H4 (cell line): ENCODE data around the gene TRERF1. TPM values are rescaled to one million over a fixed set of nuclear protein-coding genes. Genes with fewer than 3 reads are reported as not detected.
A peak's percentile ranks its signal among the peaks of the same experiment; 100 is the strongest.

ENCODE experiments used
- DNase-seq: peaks from one replicate; pipeline ENCODE4 v3.0.0-alpha.2; 2015; ENCODE audit warnings: low spot score
- total RNA-seq: library from RNA; depleted of rRNA; stranded (reverse); fragments of >200 nt; shearing (Covaris generic); gene quantifications from 2 replicates; pipeline ENCODE4 v1.2.3, GENCODE V29; 2014

Gene TRERF1
- total RNA-seq, 1 experiment from 2014 or later, result 5.2 TPM

DNA sequence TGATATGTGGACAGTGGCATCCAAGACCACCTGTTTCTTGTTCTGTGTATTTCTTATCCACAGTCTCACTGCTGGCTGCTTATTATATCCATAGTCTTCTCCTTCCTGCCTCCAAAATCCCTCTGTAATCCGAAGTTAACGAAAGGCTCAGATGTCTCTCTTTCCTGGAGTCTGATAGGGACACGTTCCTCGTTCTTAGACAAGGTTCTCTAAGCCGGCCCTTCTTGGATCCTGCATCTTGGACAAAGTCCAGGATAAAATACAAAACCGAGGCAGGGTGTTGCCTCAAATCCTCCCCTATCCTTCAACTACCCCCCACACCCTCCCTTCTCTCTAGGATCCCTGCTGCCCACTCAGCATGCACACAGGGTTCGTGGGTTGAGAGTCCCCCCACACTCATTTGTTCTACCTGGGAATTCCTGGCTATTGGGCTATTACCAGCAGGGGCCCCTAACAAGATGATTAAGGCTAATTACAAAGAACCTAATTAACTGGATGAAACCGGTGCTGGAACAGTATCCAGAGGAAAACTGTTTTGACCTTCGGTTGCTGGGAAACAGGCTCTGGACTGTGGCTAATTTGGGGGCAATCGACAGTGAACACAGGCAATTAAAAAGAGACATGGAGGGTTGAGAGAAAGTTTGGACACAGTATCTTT is 201.3 kb downstream of the TRERF1 start:
- no peak for DNase-seq

DNA sequence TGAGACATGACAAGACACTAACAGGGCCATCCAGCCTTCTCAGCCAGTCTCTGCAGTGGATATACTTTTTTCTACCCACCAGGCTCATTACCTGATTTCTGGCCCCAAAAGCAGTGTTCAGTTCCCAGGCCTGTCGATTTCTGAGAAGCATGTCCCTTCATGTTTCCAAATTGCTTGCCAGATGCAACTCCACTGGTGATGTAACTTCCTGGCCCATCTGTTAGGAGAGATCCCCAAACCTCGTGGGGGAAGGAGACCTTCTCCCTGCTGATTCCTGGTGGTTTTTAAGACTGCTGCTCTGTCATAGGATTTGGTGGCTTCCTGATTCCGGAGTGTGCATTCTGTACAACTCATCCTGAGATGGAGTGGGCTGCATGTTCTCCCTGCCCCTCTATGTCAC is 202.4 kb downstream of the TRERF1 start:
- DNase-seq, result no peak

DNA sequence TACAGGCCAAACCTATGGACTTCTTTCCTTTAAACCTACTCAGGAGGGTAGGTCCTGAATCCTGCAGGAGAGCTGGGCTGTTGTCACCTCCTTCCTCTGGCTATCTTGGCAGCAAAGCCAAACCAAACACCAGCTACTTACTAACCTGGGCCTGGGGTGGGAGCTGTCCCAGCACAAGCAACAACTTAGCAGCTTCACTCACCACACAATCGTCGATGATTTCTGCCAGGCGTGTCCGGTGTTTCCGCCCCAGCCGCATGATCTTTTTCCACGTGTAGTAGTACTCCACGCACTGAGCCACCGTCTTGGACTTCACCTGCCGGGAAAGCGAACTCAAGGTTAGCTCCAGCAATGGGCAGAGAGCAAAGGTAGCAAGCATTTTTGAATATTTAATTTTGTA is 208.7 kb downstream of the TRERF1 start:
- DNase-seq, result no peak

DNA sequence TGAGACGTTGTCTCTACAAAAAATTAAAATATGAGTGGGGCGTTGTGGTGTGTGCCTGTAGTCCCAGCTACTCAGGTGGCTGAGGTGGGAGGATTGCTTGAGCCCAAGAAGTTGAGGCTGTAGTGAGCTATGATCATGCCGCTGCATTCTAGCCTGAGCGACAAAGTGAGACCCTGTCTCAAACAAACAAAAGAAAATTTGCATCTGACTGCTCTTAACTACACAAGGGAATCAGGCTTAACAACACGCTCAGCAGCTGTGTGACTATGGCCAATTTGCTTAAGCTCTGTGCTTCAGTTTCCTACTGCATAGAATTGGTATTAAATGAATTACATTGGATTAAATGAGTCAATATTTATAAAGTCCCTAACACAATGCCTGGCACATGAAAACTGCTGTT is 209.8 kb downstream of the TRERF1 start:
- no peak for DNase-seq

DNA sequence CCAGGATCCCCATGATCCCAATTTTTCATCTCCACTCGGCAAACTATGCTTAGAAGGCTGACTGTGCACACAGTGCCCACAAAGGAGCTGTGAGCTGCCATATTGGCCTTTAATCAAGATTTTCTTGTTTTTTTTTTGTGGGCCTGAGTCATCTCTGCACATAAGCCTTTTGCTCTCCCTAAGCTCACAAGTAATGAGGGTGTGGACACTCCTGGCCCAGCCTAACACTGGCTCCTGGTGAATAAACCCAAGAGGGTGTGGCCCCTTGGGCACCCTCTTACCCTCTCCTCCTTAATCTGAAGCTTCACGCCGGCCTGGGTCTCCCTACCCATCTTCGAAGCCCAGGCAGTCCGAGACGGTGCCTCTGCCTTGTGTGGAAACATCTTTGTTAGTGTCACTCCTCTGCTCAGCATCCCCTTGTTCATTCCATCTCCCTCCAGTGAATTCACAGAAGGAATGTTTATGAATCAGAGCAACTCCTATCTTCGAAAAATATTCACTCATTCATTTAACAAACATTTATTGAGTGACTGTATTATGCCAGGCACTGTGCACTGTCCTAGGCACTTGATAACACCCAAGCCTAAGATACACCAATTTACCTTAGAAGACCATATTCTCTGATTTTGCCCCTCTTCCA is 211.9 kb downstream of the TRERF1 start:
- no peak for DNase-seq

DNA sequence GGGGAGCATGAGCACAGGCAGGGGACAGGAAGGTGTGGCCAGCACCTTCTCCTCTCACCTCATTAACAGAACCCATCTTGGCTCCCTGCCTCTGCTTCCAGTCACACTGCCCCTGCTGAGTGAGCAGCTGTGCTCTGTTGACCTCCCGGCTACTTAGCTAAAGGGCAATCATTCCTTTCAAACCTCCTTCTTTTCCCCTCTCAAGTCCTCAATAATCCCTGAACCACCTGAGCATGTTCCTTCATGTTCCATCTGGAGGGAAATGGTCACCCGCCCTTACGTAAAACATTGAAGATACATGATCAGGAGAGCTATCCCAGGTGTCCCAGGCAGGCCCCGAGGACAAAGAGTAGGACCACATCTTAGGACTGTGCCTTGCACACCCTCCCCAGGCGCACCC is 212.4 kb downstream of the TRERF1 start:
- no peak for DNase-seq

DNA sequence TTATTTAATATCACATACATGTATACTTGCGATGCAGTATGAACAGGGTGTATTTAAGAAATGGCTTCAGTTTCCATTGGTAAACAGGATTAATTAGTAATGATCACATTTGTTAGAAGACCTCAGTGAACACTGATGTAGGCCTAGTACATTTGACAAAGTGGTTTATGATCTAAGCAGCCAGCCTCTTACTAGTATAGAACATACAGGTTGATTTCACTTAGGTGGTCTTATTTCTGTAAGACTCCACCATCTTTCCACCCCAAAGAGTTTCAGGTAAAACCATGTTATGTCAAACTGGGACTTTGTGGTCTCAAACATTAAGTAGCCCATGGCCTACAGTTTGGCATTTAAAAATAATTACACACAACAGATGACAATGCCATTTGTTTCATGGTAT is 213.9 kb downstream of the TRERF1 start:
- no peak for DNase-seq

DNA sequence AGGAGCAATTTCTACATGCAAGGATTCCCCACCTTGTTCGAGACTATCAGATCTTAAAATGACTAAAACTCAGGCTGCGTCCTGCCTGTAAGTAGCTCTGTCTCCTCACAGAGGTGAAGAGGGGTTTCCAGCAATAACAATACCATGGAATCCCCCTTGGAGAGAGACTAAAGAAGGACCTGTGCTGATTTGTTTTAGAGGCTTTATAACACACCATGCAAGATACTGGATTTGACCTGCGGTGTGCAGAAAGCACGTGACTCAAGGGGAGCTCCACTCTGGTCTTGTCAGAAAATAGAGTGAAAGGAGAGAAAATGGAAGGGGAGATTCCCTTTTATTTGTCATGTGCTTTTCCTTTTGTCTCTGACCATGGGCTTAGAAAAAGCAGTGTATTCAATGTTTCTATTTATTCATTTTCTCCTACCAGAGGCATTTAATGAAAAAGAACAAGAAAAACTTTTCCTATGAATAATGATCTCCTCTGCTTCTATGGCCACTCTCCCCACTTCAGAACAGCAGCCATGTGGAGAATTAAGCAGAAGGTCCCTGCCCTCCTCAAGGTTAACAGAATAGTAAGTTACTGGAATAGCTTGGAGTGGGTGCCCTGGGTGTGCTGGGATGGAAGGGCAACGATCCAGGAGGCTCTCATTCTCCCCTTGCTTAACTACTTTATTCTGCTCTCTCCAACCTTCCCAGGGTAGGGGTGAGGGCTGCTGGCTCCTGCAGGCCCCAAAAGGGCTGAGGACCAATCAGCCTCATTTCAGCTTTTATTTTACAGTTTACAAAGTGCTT is 214.8 kb downstream of the TRERF1 start:
- no peak for DNase-seq

DNA sequence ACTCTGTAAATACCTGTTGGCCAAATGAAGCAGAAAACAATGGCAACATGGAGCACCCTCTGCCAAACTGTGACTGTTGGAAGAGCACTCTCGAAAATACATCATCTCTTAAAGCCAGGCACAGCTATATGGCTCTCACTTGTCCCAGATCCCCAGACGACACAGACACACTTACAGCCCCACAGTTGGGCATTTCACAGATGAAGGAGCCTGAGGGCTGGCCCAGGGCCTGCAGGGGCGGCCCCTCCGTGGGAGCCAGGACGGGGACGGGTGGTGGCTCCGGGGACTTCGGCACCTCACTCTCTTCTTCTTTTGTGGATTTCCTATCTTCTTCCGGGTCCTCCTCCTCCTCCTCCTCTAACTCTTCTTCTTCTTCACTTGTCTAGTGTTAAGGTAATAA is 215.7 kb downstream of the TRERF1 start:
- DNase-seq, result no peak

DNA sequence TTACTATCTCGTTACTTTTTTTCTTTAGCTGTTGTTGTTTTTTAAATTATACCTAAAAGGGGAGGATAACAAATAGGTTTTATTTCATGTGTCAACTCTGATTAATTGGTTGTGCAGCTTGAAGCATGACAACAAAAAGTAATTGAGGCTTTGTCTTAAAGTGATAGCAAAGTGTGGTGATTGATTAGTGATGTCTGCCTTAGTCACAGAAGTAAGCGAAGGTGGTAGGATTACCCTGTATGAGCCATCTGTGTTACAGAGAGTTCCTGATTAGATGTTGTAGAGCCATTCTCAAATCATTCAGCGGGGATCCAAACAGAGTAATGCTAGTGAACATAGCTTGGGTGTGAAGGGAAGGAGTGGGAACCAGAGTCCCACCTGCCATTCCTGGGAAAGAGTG is 219.7 kb downstream of the TRERF1 start:
- no peak for DNase-seq

DNA sequence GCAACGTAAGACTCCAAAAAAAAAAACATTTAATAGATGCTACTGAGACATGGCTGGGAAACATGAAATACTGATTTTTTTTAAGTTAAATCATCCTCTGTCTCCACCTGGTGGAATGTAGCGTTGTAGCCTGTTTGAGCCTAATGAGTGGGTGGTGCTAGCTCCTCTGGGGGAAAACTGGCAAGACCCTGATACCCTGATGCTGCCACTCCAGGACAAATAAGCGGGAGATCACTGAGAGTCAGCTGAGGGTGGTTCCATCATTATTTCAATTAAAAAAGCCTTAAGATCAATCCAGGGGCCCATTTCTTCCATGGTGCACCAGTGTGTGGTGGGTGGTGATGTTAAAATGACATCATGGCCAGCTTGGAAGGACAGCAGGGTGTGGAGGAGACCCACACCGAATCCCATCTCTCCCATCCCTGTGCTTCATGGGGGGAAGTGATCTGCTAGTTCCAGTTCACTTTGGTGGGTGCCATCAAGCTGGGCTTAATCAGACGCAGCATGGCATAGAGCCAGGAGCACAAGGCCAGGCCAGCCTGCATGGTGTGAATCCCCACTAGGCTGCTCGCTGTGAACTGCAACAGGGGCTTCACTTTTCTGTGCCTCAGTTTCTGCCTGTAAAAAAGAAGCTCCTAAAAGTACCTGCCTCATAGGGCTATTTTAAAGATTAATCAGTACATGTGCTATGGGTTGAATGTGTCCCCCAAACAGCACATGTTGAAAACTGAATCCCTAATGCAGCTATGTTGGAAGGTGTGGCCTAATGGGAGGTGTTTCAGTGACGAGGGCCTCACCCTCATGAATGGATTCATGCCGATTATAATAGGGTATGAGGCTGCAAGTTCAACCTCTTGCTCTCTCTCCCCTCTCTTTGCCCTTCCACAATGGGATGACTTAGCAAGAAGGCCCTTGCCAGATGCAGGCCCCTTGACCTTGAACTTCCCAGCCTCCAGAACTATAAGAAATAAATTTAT is 221.1 kb downstream of the TRERF1 start:
- no peak for DNase-seq

DNA sequence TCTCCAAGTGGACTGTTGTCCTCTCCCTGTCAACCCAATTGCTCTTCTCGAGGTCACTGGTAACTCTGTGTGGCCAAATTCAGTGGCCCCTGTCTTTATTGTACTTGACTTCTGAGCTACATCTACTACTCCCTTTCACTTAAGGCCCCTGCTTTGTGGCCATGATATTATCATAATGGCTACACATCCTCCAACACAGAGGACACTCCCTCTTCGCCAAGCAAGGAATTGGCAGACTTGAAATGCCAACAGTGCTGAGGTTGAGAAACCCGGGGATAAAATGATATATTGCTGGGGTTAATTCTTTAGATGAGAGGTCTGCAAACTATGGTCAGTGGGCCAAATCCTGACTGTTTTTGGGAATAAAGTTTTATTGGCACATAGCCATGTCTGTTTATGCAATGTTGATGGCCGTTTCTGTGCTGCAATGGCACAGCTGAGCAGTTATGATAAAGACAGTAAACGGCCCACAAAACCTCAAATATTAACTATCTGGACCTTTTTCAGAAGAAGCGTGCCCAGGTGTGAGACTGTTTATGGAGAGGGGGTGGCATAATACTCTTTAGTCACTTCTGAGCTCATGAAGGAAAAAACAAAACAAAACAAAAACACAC is 222.1 kb downstream of the TRERF1 start:
- no peak for DNase-seq

DNA sequence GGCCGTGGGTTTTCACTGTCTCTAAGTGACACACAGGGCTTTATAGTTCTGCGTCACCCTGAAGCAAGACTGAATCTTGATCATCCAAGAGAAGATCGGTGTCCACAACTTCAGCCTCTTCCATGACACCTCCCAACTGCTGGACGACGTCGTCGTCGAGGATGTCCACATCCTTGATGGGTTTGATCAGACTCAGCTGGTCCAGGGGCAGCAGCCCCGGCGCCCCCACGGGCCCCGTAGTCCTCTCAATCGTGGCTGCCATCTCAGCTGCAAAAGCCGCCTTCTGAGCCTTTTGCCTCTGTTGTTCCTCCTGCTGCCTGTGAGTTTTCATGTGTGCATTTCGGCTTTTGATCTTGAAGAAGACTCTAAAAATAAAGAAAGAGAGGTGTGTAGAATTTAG is 223.4 kb downstream of the TRERF1 start:
- DNase-seq, result no peak

DNA sequence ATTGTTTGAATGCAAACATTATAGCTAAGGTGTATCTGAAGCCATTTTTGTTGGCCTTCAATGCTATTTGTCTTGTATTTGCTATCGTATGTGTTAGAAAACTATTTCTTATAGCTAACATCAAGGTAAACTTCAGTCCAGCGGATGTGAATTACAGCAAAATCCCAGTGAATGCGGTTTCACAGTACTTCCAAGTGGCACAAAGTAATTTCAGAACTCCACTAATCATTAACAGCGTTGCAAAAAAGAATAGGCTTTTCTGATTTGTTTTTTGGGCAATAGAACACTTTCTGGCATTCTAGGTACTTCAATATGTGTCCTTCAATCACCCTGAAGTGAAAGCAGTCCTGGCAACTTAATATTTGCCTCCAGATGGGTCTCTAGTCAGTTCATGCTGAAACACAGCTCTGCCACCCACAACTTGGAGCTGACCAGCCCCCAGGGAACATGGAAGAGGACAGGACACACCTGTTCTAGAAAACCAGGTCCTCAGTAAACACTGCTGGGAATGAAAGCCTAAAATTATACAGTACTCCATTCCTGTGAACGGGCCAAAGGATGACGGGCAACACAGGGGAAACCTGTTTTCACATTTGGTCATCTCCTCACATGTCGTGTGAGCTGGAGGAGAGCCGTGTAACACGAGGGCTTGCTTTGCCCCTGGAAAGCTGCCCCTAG is 224.4 kb downstream of the TRERF1 start:
- no peak for DNase-seq

DNA sequence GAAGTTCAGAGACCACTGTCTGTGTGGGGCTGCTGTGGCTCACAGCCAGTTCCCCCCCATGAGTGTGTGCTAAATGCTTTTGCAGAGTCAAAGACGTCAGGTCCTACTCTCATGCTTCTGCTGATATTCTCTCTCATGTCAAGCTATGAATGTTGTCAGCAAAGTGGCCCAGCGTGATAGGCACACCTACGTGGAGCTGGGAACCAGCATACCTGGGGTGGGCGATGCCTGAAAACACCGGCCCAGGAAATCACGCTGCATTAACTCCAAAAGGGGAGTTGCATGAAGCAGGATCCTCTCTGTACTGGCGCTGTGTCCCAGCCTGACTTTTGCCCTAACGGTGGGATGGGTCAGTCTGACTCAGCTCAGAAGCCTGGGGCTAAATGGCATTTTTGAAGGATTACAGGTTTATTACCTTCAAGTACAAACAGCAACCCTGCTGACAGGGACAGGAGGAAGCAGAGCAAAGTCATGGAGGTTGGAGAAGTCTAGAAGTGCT is 225.0 kb downstream of the TRERF1 start:
- DNase-seq, result peak; percentile 64

DNA sequence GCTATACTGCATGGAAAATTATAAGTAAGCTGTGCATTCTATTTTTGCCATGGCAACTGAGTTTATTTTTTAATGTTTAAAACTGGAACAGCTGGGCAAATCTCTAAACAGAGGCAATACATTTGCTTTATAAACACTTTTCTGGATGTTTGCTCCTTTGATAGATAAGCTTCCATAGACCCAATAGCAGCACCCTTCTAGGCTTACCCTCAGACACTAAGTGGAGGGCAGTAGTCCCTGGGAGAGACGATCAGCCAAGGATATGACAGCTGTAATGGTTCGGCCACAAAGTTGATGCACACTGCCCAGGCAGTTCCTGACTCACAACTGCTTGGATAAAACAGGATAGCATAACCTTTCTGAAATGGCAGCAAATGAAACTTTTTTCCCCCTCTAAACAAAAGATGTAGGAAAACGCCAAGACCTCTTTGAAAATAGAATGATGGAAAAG is 225.5 kb downstream of the TRERF1 start:
- peak; percentile 57 for DNase-seq

DNA sequence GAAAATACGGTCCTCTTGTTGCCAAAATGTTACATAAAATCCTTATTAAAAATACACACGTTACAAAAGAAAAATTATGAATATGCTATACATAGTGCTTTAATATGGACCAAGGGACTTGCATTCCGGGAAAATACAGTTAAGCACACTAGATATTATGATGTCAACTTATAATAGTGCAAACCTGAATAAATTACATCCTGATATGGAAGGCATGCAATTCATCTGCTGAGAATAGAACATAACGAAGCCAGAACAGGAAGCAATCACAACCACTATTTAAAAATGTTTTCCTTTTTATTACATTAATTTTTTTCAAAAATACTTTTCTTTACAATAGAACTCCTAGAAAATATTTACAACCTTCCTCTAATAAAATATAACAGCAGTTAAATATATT is 226.3 kb downstream of the TRERF1 start:
- DNase-seq, result no peak

DNA sequence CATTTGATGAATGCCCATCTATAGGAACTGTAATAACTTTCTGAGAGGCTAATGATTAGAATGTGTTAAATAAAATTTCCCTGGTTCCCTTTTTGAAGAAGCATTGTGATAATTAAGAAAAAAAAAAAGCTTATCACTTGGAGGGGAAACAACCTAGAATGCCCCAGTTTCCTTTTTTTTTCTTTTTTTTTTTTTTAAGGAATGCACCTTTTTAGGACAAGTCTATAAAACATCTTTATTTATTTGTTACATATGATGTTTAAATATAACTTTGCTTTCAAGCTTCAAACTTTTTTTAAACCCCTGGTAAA is 226.7 kb downstream of the TRERF1 start:
- DNase-seq, result no peak

DNA sequence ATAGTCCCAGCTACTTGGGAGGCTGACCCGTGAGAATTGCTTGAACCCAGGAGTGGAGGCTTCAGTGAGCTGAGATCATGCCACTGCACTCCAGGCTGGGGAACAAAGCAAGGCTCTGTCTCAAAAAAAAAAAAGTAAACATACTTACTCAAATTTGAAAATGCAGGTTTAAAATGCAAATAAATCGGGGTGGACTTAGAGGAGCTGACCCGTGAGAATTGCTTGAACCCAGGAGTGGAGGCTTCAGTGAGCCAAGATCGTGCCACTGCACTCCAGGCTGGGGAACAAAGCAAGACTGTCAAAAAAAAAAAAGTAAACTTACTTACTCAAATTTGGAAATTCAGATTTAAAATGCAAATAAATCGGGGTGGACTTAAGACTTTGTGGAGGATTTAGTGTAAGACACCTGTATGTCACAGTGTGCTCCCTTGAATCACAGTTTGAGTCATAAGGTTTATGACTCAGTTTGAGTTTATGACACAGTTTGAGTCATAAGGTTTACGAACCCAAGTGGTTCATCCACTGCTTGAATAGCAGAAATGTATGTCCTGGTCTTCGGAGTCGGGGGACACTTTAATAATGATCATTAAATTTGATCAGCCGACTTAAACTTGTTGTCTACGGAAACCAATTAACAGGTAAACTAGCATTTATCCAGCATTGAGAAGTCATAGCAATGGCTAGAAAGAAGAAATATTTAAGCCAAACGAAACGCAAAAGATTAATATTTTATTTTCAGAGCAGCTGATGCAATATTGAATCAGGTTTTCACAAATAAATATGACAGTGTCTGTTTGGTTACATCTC is 227.3 kb downstream of the TRERF1 start:
- peak; percentile 59 for DNase-seq

DNA sequence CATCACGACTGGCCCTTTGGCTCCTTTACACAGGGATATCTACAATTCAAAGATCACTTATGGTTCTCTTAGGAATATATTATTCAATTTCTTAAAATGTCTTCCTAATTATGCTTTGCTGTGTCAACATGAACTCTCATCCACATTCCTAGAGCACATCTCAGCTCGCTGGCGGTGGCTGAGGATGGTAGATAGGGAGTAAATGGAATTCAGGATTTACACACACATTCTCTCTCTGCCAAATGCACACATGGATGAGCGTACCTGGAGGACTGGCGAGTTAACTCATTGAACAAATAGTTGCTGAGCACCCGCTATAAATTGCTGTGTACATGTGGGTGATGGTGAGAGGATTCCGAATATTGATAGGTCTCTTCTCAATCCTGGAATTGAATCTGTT is 229.3 kb downstream of the TRERF1 start:
- no peak for DNase-seq
